ENCODE measurements around the gene SLC25A17. TPM values are rescaled to one million over a fixed set of nuclear protein-coding genes. Genes with fewer than 3 reads are reported as not detected.
"Not testable (repeated sequence)": the region's sequence is repeated elsewhere in the genome, so short reads cannot be mapped to it uniquely, and the experiment has no call there.

The SLC25A17 gene
- total RNA-seq, 4 donors from 2014 or later: 5.8 to 9.6 (median 8.4) TPM

DNA sequence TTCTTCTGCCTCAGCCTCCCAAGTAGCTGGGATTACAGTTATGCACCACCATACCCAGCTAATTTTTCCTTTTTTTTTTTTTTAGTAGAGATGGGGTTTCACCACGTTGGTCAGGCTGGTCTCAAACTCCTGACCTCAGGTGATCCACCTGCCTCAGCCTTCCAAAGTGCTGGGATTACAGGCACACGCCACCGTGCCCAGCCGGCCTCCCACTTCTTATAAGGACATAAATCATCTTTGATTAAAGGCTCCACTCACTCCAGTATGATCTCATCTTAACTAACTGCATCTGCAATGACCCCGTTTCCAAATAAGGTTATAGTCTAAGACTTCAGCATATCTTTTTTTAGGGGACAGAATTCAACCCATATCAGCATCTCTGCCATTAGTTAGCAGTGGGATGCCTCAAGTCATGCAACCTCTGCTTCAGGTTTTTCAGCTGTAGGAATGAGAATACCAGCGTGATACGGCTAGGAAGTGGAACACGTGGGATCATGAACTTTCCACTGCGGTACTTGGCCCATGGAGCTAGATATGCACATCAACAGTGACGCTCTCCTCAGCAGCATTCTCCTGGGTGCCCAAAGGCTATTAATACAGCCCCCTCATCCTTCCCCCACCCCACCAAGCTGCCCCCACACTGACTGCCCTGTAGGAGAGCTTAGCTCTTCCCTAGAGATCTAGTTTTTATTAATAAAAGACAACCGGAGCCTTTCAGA lies 98.4 kb downstream of the SLC25A17 start:
- H3K4me3 ChIP-seq: no peak overlapping the region
- intact Hi-C loops (cut with DNase I): no loop called here
- H3K27me3 ChIP-seq: no peaks in the 10 kb centered on the region
- H3K36me3 ChIP-seq: no peaks in the 10 kb centered on the region
- peak overlapping the region; percentile 27 to 68 (median 56) for H3K27ac ChIP-seq (replicated peaks in 1 of 4)
- H3K9me3 ChIP-seq: no peaks in the 10 kb centered on the region
- WGBS: 27% methylated on average over 11 of the region's 11 CpGs
- peaks cover 0 to 16% (median 12%) of the 10 kb centered on the region in 4 donors for H3K4me1 ChIP-seq
- TF ChIP-seq POLR2AphosphoS5 (IDR thresholded peaks at IDR 0.05) (no peak), POLR2A (IDR thresholded peaks at IDR 0.05; ENCODE audit: low read depth) (no peak), CTCF (IDR thresholded peaks at IDR 0.05) (no peak), EP300 (IDR thresholded peaks at IDR 0.05) (no peak)
- no peak for DNase-seq (ENCODE audit: extremely low spot score)

DNA sequence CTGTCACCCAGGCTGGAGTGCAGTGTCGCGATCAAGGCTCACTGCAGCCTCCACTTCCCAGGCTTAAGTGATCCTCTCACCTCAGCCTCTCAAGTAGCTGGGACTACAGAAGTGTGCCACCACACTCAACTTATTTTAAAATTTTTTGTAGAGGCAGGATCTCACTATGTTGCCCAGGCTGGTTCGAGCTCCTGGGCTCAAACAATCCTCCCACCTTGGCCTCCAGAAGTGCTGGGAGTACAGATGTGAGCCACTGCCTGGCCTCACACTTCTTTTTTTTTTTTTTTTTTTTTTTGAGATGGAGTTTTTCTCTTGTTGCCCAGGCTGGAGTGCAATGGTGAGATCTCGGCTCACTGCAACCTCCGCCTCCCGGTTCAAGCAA lies 99.0 kb downstream of the SLC25A17 start:
- H3K36me3 ChIP-seq; H3K9me3 ChIP-seq; intact Hi-C loops (cut with DNase I); DNase-seq (ENCODE audit: extremely low spot score); H3K27me3 ChIP-seq; H3K4me3 ChIP-seq; H3K27ac ChIP-seq (replicated peaks in 1 of 4): not testable (repeated sequence)
- 99% methylated on average over 6 of the region's 6 CpGs for WGBS
- peaks cover 0 to 16% (median 12%) of the 10 kb centered on the region in 4 donors for H3K4me1 ChIP-seq

Small RNA genes within 50 kb of the gene (small RNA-seq; reads per million reads assigned to genes)
- gene JTBP1 (0 reads per million in 3 donors), gene MIR4766 (0 reads per million in 3 donors)

Other genes with a start within 250 kb of the SLC25A17 start
- 10 to 100 TPM; 55.6 to 88.7 (median 73.6) TPM for gene MRTFA, start 182.6 kb downstream of the SLC25A17 start, total RNA-seq
- 1 to 10 TPM in 1 of 4 donors, under 1 TPM in 1, not detected in 2; 0.33 to 2.1 TPM for gene MCHR1, start 139.9 kb downstream of the SLC25A17 start, total RNA-seq
- 100 to 1,000 TPM; 169 to 193 (median 189) TPM for gene ST13, start 37.3 kb upstream of the SLC25A17 start, total RNA-seq
- 10 to 100 TPM in 2 of 4 donors, 1 to 10 TPM in 2; 7.6 to 15.8 (median 10.2) TPM for gene XPNPEP3, start 37.8 kb upstream of the SLC25A17 start, total RNA-seq
- not detected for gene DNAJB7, start 42.8 kb upstream of the SLC25A17 start, total RNA-seq
- gene RBX1, start 132.0 kb upstream of the SLC25A17 start, total RNA-seq: 10 to 100 TPM; 35.6 to 44.4 (median 39.6) TPM

Data from esophagus muscularis mucosa (tissue), 4 donors.